LNCAP (cell line): ENCODE measurements around the gene LRRC3.

Experiments used
- TF ChIP-seq, protein P1 (sequence below): fragments of 450-650 bp; IDR thresholded peaks from 2 replicates; pipeline ENCODE4 v1.5.1; 2017; ENCODE audit warnings: mild to moderate bottlenecking

The LRRC3 gene

DNA sequence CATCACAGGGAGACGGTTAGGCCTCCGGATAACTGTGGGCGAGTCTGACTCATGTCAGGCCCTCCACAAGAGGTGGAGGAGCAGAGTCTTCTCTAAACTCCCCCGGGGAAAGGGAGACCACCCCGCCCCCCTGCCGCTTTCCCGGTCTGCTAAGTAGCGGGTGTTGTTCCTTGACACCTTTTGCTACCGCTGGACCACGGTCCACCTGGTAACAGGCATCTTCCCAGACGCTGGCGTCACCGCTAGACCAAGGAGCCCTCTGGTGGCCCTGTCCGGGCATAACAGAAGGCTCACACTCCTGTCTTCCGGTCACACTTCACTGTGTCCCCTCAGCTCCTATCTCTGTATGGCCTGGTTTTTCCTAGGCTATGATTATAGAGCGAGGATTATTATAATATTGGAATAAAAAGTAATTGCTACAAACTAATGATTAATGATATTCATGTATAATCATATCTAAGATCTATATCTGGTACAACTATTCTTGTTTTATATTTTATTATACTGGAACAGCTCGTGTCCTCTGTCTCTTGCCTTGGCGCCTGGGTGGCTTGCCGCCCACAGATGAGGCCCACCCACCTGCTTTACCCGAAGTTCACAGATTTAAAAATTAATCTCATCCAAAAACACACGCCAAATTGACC, 24.4 kb downstream of the LRRC3 start:
- TF ChIP-seq, protein P1, sequence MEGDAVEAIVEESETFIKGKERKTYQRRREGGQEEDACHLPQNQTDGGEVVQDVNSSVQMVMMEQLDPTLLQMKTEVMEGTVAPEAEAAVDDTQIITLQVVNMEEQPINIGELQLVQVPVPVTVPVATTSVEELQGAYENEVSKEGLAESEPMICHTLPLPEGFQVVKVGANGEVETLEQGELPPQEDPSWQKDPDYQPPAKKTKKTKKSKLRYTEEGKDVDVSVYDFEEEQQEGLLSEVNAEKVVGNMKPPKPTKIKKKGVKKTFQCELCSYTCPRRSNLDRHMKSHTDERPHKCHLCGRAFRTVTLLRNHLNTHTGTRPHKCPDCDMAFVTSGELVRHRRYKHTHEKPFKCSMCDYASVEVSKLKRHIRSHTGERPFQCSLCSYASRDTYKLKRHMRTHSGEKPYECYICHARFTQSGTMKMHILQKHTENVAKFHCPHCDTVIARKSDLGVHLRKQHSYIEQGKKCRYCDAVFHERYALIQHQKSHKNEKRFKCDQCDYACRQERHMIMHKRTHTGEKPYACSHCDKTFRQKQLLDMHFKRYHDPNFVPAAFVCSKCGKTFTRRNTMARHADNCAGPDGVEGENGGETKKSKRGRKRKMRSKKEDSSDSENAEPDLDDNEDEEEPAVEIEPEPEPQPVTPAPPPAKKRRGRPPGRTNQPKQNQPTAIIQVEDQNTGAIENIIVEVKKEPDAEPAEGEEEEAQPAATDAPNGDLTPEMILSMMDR: peak; percentile 65

DNA sequence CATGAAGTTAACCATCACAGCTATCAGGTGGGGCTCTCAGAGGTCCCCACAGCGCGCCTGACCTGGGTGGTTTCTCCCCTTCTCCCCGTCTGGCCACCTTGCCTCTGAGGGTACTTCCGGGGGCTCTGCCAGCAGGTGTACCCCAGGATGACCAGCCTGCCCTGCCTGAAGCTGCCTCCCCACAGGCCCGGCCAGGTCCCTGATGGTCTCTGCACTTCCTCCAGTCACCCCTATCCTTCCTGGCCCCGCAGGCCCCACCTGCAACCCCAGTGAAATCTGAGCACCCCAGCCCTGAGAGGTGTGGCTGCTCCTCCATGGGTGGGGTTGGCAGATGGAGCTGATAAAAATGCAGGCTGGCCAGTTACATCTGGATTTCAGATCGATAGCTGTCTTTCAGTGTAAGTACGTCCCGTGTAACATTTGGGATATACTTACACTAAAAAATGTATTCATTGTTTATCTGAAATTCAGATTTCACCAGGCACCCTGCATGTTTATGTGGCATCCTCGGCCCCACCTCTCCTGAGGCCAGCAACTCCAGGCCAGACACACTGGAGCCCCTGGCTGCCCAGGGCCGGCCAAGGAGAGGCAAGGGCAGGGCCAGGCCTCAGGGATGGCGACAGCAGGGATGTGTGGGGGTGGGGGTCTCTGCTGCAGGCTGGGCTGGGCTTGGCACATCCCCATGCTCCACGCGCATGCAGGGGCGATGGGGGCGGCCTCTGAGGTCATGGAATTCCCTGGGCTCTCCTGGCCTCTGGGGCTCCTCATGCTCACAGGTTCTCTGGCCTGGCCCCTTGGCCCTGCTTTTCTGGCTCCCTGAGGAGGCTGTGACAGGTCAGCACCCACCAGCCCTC, 25.1 kb downstream of the LRRC3 start:
- TF ChIP-seq, protein P1: no peak

DNA sequence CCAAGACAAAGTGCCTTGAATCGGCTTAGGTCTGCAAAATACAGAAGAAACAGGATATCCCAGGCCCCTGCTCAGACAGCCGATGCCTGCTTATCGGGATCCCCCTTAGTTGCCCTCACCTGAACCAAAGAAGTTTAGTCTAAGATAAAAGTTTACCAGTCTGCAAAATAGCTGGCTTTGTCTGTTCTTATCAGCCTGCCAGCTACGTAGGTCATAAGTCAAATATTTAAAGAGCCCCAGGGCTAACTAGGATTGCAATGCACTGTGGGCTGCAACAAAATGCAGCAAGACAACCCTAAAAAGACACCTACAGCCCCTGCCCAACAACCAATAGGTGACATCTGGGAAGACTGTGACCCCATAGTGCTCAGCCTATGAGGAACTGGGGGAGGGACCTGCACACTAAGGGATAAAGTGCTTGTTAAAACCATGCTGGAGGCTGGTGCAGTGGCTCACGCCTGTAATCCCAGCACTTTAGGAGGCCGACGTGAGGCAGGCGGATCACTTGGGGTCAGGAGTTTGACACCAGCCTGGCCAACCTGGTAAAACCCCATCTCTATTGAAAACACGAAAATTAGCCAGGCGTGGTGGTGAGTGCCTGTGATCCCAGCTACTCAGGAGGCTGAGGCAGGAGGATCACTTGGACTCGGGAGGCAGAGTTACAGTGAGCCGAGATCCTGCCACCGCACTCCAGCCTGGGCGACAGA, 27.4 kb downstream of the LRRC3 start:
- TF ChIP-seq, protein P1: no peak

DNA sequence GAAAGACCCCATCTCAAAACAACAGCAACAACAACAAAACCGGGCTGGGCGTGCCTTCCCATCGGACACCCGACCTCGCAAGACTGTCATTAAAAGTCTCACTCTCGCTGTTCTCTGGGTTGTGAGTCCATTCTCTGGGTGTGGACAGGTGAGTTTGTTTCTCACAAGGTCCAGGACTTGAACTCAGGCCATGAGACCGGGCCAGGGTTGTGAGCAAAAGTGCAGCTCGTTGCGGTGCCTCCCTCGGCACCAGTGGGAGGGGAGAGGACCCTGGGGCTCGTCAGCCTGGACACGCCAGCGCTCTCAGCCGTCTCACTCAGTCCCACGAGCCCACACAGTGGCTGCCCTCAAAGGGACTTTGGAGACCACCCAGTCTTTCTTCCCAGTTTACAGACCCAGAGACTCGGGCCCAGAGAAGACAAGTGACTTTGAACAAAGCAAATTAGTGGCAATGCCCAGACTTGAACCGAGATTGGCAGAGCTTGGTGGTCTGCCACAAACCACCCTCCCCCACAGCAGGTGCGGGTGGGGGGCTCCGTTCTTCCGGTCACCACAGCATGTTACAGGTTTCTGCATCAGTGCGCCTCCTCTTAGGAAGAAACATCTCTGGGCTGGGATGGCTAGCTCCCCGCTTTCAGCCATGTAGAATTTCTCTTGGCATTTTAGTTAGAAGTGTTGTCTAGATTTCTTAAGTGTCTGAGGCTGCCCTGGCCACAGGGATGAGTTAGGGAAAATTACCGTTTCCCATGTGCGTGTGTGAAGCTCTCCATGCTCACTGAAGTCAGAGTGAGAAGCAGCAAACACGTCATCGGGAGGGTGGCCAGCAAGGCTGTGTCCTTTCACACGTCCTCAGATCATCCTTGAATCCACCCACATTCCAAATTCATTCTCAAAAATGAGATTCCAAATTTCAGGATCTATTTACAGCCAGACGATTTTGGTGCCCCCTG, 28.3 kb downstream of the LRRC3 start:
- TF ChIP-seq, protein P1: no peak

DNA sequence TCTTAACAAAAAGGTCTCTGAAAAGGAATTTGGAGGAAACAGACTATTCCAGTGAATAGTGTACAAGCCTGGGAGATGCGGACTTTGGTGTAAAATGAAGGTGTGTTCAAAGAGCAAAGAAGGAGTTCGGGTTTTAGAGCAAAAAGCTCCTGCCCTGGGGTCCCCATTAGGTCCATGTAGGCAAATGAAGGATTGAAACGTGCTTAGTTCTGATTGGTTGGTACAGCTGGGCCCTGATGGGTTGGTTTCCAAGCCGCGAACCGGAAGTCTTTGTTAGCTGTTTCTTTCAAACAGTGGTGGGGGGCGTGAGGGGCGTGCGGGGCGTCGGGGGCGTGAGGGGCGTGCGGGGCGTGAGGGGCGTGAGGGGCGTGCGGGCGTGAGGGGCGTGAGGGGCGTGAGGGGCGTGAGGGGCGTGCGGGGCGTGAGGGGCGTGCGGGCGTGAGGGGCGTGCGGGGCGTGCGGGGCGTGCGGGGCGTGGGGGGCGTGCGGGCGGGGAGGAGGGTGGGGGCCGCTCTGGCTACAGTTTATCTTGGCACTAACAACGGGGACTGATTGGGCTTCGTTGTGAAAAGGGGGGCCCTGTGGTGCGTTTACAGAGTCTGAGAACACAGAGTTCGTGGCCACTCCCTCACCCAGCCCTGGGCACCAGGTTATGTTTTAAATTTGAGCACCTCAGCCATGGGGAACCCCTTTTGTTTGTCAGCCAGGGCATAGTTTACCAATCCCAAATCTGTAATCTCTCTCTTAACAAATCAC, 29.4 kb downstream of the LRRC3 start:
- TF ChIP-seq, protein P1: no peak

DNA sequence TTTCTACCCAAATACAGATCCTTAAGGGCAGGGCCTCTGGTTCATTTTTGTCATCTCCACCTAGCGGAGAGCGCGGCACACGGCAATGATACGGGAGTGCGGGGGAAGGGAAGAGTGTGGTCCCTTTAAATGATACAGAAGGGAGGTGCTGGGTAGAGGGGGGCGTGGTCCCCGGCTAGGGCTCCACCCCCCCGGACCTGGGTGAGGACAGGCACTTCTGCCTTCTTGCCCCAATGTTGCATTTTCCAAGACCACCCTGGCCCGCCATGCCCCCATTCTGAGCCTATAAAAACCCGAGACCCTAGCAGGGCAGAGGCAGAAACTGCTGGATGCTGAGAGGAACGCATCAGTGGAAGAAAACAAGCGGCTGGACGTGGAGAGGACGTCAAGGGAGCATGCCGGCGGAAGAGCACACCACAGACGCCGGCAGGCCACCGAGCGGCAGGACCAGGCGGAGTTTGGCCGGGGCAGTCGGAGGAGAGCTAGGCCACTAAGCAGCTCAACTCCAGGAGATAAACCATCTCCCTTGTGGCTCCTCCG, 30.0 kb downstream of the LRRC3 start:
- TF ChIP-seq, protein P1: no peak
